OCI-LY1 (cell line): ENCODE results near the gene AARS1.

ENCODE experiments used
- H2AFZ ChIP-seq: fragments of 200-600 bp; sonication (generic), shearing (Covaris generic); 2 replicates; pipeline ENCODE4 v1.6.0; 2014; ENCODE audit warnings: antibody characterized with exemption, mild to moderate bottlenecking, low read length
- H3F3A ChIP-seq: fragments of 200-600 bp; sonication (generic), shearing (Covaris generic); 2 replicates; pipeline ENCODE4 v1.6.0; 2014; ENCODE audit warnings: mild to moderate bottlenecking, antibody characterized with exemption, low read length, moderate library complexity; ENCODE audit not compliant: insufficient read depth
- H3K27ac ChIP-seq: fragments of 200-600 bp; sonication (generic); 2 replicates; pipeline ENCODE4 v1.5.1; 2014; ENCODE audit warnings: low read length, mixed run types, mild to moderate bottlenecking, low read depth; ENCODE audit not compliant: poor library complexity, severe bottlenecking
- H3K27me3 ChIP-seq: fragments of 200-600 bp; sonication (generic); 2 replicates; pipeline ENCODE4 v1.6.0; 2014; ENCODE audit warnings: antibody characterized with exemption, mild to moderate bottlenecking, low read length, moderate library complexity; ENCODE audit not compliant: insufficient read depth
- H3K36me3 ChIP-seq: fragments of 200-600 bp; sonication (generic); 2 replicates; pipeline ENCODE4 v1.6.1; 2014; ENCODE audit warnings: mild to moderate bottlenecking, antibody characterized with exemption, low read length, moderate library complexity, mixed read lengths; ENCODE audit not compliant: insufficient read depth
- H3K4me1 ChIP-seq: fragments of 200-600 bp; sonication (generic); 2 replicates; pipeline ENCODE4 v1.5.1; 2014; ENCODE audit warnings: mild to moderate bottlenecking, low read length, moderate library complexity; ENCODE audit not compliant: insufficient read depth, severe bottlenecking
- H3K4me2 ChIP-seq: fragments of 200-600 bp; sonication (generic), shearing (Covaris generic); 2 replicates; pipeline ENCODE4 v1.6.1; 2014; ENCODE audit warnings: low read length
- H3K4me3 ChIP-seq: fragments of 200-600 bp; sonication (generic); 2 replicates; pipeline ENCODE4 v1.5.1; 2014; ENCODE audit warnings: low read length, low read depth, mild to moderate bottlenecking, mixed read lengths; ENCODE audit not compliant: poor library complexity, severe bottlenecking
- H3K79me2 ChIP-seq: fragments of 200-600 bp; shearing (Covaris generic); 2 replicates; pipeline ENCODE4 v1.6.1; 2016; ENCODE audit warnings: mixed run types, low read length, mixed read lengths; ENCODE audit not compliant: insufficient read depth
- H3K9ac ChIP-seq: fragments of 200-600 bp; sonication (generic), shearing (Covaris generic); 2 replicates; pipeline ENCODE4 v1.6.1; 2014; ENCODE audit warnings: mild to moderate bottlenecking, low read length, mixed read lengths
- H3K9me2 ChIP-seq: fragments of 200-600 bp; sonication (generic), shearing (Covaris generic); 2 replicates; pipeline ENCODE4 v1.6.1; 2014; ENCODE audit warnings: low read depth, mild to moderate bottlenecking, low read length, mixed read lengths
- H3K9me3 ChIP-seq: fragments of 200-600 bp; shearing (Covaris generic); 2 replicates; pipeline ENCODE4 v1.6.1; 2014; ENCODE audit warnings: low read length, mixed read lengths
- H4K20me1 ChIP-seq: fragments of 200-600 bp; sonication (generic), shearing (Covaris generic); 2 replicates; pipeline ENCODE4 v1.6.0; 2016; ENCODE audit warnings: mild to moderate bottlenecking, low read length; ENCODE audit not compliant: insufficient read depth
- CTCF ChIP-seq: fragments of 200-600 bp; sonication (generic), shearing (Covaris generic); IDR thresholded peaks from 2 replicates; pipeline ENCODE4 v1.5.1; 2017; ENCODE audit warnings: mild to moderate bottlenecking, antibody characterized with exemption, low read length, moderate library complexity, mixed read lengths
- EZH2 ChIP-seq: fragments of 200-600 bp; sonication (generic), shearing (Covaris generic); IDR thresholded peaks from 2 replicates; pipeline ENCODE4 v1.8.0; 2017; ENCODE audit warnings: borderline replicate concordance, mixed run types, mild to moderate bottlenecking, antibody characterized with exemption, low read length, moderate library complexity, mixed read lengths

Gene AARS1

GRCh38 chr16:70253291-70254106 is 35.8 kb downstream of the AARS1 start:
- Histone ChIP-seq H3K36me3 (peaks cover 78% of the 10 kb centered on the region), H3K79me2 (peaks cover 24% of the 10 kb centered on the region), H3K4me3 (no peak overlapping the region), H3K9ac (no peak overlapping the region), H3K9me3 (no peaks in the 10 kb centered on the region), H3K9me2 (no peaks in the 10 kb centered on the region), H3K27me3 (no peaks in the 10 kb centered on the region), H3K27ac (no peak overlapping the region), H4K20me1 (no peaks in the 10 kb centered on the region), H2AFZ (no peak overlapping the region), H3K4me2 (no peak overlapping the region), H3F3A (no peaks in the 10 kb centered on the region), H3K4me1 (peaks cover 15% of the 10 kb centered on the region)
- TF ChIP-seq EZH2 (no peak), CTCF (peak; percentile 37; the same call in 1 of the 2 replicates)

GRCh38 chr16:70252355-70252988 is 36.8 kb downstream of the AARS1 start:
- H3K4me3 ChIP-seq, result peak overlapping the region; percentile 80
- TF ChIP-seq EZH2, result no peak
- peak; percentile 66 for TF ChIP-seq CTCF
- no peaks in the 10 kb centered on the region for H3K9me2 ChIP-seq
- no peak overlapping the region for H3K9ac ChIP-seq
- no peaks in the 10 kb centered on the region for H3K9me3 ChIP-seq
- H3K27ac ChIP-seq, result no peak overlapping the region
- peaks cover 68% of the 10 kb centered on the region for H3K36me3 ChIP-seq
- no peaks in the 10 kb centered on the region for H3F3A ChIP-seq
- H3K4me2 ChIP-seq, result peak overlapping the region; percentile 63; the same call in 1 of the 2 replicates
- peaks cover 15% of the 10 kb centered on the region for H3K4me1 ChIP-seq
- no peaks in the 10 kb centered on the region for H4K20me1 ChIP-seq
- H3K27me3 ChIP-seq, result no peaks in the 10 kb centered on the region
- no peak overlapping the region for H2AFZ ChIP-seq
- H3K79me2 ChIP-seq, result peaks cover 25% of the 10 kb centered on the region

- Histone ChIP-seq H4K20me1 (no peaks in the 10 kb centered on the region), H2AFZ (no peak within 1 kb of the TSS)
- TF ChIP-seq EZH2 (no peak), CTCF (peak; percentile 89)
Measured at GRCh38 chr16:70251629-70252354, 37.5 kb downstream of the AARS1 start, which contains the start of gene EXOSC6. TSS of gene EXOSC6 (minus strand) at chr16:70251940. CDS start at chr16:70251900, 40 bp downstream.

More at GRCh38 chr16:70251629-70252354, 37.5 kb downstream of the AARS1 start, which contains the start of gene EXOSC6:
- Histone ChIP-seq H3K9me3 (no peaks in the 10 kb centered on the region), H3F3A (no peaks in the 10 kb centered on the region), H3K36me3 (peaks cover 61% of the 10 kb centered on the region), H3K4me1 (peaks cover 15% of the 10 kb centered on the region), H3K27ac (peak within 1 kb of the TSS; percentile 69), H3K4me2 (peak within 1 kb of the TSS; percentile 89), H3K79me2 (peaks cover 25% of the 10 kb centered on the region), H3K9me2 (no peaks in the 10 kb centered on the region), H3K27me3 (no peaks in the 10 kb centered on the region), H3K9ac (peak within 1 kb of the TSS; percentile 88), H3K4me3 (peak within 1 kb of the TSS; percentile 80)
